Measurements from ENCODE around the gene LITAFD. TPM values are rescaled to one million over a fixed set of nuclear protein-coding genes. Genes with fewer than 3 reads are reported as not detected.

LITAFD gene
- total RNA-seq, 2 experiments from 2014 or later, result not detected

DNA sequence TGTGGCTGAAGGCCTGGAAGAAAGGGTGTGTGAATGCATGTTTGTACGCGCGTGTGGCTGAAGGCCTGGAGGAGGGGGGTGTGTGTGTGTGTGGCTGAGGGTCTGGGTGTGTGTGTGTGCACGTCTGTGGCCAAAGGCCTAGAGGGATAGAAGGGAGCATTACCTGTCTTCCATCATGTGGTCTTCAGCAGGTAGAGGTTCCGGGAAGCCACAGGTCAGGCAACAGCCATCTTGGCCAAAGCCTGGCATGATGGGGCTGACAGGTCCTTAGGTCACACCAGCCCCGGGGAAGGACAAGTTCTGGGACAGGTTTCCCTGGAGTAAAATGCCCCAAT, 5.2 kb downstream of the LITAFD start:
- CTCF ChIA-PET, result no interaction called here
- POLR2A ChIA-PET, result no interaction called here

DNA sequence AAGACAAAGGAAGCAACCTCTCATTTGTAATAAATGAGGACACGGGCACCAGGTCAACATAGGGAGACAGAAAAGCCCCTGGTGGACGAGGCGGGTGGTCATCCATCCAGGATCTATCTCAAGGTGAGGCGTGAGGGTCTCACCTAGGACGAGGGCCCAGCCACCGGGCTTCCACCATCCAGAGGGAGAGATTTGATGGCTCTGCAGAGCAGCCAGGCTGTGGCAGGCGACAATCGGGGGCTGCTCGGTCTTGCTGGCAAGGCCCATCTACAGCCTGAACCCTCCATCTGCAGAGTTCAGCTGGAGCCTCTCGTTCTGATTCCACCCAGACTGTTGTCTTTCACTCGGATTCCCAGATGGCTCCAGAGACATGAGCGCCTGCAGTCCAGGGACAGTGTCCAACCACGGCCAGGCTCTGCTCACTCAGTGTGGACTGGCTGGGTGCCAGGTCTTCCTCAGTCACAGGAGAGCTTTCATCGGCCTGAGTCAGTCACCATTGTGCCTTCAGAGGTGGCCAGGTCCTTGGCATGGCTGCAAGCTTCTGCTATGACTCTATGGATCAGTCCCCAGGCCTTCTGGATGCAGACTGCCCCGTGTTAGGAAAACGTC, 5.9 kb downstream of the LITAFD start:
- POLR2A ChIA-PET, result no interaction called here
- CTCF ChIA-PET, result interaction anchor here (1.1 kb wide), 1 partner anchor 248 kb away, joined by 4 read pairs; no protein-coding TSS in a partner anchor

DNA sequence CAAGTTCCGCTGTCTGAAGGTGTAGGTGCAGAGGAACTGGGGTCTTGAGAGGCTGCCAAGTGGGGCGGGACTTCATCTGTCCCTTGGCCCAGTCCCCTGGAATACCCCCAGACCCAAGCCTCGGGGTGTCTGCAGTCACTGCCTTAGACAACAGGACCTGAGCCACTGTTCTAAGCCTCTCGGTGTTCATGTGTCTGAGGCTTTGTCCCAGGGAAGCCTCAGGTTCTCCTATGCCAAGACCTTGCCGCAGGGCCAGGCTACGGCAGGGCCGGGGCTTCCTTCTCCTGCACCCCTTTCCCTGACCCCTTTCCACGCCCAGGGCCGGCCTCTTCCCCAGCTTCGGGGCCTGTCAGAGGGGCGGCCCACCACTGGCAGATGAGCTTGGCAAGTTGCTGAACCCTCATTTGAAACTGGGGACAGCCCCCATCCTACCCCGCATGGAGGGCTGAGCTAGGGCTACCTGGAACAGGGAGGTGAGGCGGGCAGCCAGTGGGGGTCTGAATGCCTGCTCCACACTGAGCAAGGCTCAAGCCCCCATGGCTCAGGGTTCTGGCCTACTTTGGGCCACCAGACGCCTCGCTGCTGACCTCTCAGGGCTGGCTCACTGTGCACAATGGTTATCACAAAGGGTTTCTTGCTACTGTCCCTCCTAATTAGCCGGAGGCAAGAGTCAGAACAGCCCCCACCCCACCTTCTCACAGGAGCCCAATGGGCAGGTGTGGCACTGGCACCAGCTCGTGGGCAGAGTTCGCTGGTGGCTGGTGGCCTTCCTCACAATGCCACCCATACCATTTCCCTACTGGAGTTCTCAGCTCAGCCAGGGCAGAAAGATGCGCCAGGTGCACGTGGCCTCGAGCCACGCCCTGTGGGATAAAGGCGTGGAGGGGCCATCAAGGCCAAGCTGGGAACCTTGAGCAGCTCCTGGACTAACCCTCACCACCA, 7.1 kb downstream of the LITAFD start:
- CTCF ChIA-PET, result interaction anchor here (0.6 to 1.8 kb wide), 4 partner anchors 9 to 361 kb away, joined by 4 to 8 read pairs (median 6); no protein-coding TSS in a partner anchor
- POLR2A ChIA-PET, result no interaction called here

DNA sequence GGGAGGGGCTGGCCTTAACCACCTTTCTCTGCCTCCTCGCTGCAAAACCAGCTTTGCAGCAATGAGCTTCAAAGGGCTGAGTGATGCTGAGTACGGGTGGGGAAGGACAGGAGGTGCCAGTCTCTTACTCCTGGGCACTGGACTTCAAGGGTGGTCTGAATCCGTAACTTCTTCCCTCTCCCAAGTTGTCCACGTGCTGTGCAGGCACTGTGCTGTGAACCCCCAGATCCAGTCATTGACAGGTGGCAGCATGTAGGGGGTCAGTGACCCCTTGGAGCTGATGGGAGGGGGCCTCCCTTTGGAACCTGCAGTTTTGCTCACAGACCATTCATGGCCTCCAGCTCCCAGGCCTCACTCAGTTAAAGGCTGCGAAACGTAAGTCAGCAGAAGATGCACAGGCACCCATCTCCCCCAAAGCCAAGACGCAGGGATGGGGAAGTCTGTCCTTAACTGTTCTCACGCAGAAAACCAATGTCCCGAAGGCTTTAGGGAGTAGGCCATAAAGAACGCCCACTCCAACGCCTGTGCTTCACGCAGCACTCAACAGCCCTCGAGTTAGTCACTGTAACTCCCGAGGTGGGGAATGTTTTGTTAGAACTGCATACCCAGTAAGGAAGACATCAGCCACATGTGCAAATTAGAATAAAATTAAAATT, 7.9 kb downstream of the LITAFD start:
- CTCF ChIA-PET, result interaction anchor here (1.2 to 1.8 kb wide), 2 partner anchors 10 to 46 kb away, joined by 8 read pairs; no protein-coding TSS in a partner anchor
- POLR2A ChIA-PET, result no interaction called here

DNA sequence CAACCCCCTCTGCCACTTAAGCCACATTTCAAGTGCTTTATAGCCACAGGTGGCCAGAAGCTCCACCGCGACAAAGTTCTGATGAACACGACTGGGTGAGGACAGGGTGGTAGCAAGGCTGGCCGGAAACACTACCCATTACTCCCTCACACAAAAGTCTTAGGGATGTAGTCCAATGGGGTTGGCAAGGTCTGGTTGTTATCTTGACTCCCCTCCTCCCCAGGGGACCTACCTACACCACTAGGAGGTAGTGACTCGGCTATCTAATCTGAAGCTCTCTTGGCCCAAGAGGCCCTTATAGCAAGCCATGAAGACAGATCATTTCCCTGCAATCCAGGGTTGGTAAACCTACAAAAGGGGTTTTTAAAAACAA, 8.4 kb downstream of the LITAFD start:
- ChIA-PET CTCF (interaction anchor here (0.7 to 1.8 kb wide), 3 partner anchors 10 to 230 kb away, joined by 3 to 8 read pairs (median 3); no protein-coding TSS in a partner anchor), POLR2A (no interaction called here)

DNA sequence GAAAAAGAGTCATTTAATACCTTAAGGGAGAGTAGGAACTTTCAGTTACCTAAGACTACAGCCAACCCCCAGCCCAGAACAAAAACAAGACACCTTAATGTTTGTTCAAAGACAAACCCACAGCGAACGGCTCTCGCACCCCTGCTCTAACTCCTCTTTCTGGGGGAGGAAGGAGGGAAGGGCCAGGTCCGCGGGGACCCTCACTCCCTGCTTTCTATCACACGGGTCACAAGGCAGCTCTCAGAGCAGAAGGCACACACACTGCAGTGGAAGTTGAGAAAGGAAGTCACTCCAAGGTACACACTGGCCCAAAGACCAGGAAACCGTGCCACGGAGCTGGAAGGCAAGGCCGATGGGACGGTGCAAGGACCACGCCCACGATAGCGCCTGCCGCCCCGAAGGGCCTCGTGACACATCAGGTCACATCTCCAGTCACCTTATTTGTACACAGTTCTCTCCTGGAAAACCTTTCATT, 10.0 kb downstream of the LITAFD start:
- POLR2A ChIA-PET, result interaction anchor here (0.8 to 0.9 kb wide), 2 partner anchors 23 to 72 kb away, joined by 3 read pairs; partner anchors contain the start of genes CARHSP1 and USP7
- CTCF ChIA-PET, result interaction anchor here (0.9 to 2.4 kb wide), 2 partner anchors 12 to 59 kb away, joined by 4 to 7 read pairs; no protein-coding TSS in a partner anchor

DNA sequence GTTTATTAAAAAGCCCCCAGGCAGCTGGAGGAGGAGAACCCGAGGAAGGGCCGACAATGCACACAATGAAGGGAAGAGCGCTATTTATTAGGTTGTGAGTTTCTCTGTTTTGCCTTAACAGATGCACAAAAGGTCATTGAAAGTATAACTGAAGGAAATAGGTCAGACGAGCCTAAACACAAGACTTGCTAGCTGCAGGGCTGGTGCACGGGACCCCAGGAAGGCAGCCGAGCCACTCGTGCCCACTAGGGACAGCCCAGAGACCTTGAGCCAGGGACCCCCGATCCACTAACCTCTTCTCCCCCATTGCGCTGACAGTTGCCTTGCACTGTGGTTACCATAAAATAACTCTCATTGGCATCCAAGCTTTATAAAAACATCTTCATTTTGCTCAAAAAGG, 11.3 kb downstream of the LITAFD start:
- CTCF ChIA-PET, result interaction anchor here (0.6 to 2.4 kb wide), 2 partner anchors 13 to 140 kb away, joined by 3 to 7 read pairs; no protein-coding TSS in a partner anchor
- POLR2A ChIA-PET, result no interaction called here

DNA sequence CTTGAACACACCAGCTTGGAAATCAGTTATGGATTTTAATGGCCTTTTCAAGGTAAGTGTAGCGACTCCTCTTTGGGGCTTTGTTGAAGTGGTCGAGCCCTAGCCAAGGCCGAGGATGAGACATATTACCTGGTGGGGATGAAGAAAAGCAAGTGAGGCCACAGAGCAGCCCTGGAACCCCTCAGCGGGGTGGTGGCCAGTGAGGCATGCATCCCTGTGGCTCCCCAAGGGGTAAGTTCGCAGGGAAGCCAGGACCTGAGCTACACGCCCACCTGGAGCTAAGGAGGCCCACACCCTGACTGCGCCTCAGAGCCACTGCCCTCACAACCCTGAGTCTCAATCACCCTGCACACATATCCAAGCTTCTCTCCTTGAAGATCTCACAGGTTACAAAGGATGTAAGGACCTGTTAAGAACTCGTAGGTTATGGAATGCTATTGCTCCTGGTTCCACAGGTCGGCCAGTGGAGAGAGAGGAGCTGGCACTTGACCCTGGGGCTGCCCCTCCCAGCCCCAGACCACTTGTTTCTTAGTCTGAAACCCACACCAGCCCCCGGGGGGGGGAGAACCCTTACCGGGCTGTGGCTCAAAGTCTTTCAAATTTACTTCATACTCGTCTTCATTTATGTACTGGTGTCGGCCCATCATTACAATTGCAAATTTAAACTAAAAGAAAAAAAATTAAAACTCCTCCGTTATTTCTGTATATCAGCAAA, 12.0 kb downstream of the LITAFD start:
- POLR2A ChIA-PET, result no interaction called here
- CTCF ChIA-PET, result interaction anchor here (0.8 to 2.4 kb wide), 3 partner anchors 13 to 42 kb away, joined by 4 to 7 read pairs (median 4); no protein-coding TSS in a partner anchor

DNA sequence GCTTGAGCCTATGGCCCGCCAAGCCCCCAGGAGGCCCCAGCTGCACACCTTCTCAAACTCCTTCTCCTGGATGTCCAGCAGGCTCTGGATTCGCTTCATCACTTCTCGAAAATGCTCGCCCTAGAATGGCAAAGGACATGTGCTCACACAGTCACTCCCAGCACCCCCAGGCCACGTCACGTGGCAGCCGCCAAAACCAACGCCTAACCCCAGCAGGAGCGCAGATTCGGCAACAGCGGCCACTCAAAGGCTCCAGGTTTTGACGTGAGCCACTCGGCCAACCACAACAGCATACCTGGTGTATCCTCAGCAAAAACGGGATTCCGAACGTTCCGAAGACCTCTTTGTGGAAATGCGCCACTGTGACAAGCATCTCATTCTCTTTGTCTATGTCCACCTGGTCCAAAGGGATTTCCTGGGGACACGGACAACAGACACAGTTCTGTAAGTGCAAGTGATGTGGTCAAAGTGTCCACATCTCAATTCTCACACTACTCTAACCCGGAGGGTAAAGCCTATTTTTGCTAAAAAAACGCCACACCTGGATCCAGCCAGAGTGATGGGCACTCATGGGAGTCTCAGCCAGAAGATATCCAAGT, 12.7 kb downstream of the LITAFD start:
- POLR2A ChIA-PET, result interaction anchor here (0.6 kb wide), 1 partner anchor 66 kb away, joined by 3 read pairs; no protein-coding TSS in a partner anchor
- CTCF ChIA-PET, result interaction anchor here (0.7 to 1.0 kb wide), 3 partner anchors 13 to 189 kb away, joined by 3 to 4 read pairs (median 4); no protein-coding TSS in a partner anchor

DNA sequence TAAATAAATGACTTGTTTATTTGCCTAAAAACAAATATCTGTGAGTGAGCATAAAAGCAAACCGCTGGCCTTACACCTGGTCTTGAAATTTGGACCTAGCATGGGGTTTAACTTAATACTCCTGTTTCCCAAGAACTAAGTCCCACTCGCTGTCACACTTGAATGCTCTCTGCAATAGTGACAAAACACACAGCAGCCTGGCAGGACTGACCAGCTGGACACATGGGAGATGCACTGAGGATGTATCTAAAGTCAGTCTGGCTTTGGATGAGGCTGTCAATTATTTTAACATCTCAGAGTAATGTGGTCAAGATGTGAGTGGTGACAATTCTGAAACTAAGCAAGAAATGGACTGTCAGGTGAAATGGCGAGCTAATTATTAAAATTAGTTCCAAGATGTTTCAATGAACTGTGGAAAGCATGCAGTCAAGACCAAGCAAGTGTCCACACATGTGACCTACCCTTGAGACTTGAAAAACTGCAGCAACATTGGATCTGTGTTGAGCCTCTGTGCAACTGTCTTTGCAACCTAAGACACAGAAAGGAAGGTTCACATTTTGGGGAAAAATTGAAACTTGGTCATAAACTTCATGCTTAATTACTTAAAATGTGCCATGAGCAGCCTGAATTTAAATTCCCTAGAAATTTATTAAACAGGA, 16.6 kb downstream of the LITAFD start:
- CTCF ChIA-PET, result interaction anchor here (1.3 kb wide), 1 partner anchor 37 kb away, joined by 4 read pairs; no protein-coding TSS in a partner anchor
- POLR2A ChIA-PET, result no interaction called here

DNA sequence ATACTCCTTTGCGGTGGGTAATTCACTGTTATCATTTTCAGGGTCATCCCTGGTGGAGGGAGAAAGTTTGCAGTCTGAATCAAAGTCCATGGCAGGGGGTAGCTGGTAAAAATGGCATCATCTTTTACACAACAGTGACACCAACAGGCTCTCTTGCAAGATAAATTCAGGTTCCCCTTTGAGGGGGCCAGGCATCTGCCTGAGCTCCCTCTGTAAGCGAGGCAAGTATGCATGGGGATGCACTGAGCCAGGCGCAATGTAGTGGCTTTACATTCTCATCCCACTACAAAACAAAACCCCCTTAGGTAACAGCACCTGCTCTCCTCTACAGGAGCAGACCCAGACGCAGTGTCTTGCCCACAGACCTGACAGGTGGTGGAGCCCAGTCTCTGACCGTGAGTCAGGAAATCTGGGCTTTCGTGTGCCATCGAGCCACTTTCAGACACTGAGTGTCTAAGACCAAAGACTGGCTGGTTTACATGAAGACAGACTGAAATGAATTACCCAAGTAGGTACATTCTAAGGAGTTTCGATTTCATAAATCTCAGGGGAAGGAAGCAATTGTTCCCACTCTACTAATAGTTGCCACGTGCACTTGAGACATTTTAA, 17.7 kb downstream of the LITAFD start:
- ChIA-PET CTCF (interaction anchor here (2.3 to 2.5 kb wide), 2 partner anchors 37 to 109 kb away, joined by 6 to 10 read pairs; no protein-coding TSS in a partner anchor), POLR2A (no interaction called here)

DNA sequence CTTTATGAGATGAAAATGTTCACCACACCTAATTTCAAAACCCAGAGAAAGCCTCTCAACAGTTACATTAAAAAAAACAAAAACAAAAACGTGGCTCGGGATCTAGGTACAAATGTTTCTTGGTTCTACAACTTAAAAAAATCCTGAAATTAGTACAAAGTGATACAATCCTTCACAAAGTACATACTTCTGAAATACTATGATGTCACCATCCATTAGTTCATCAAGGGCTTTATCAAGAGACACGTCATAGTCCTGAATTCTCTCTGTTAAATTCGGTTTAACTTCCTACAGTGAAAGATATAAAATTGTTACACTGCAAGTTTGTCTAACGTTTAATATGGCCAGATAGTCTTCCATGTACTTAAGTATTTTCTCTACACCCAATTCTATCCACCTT, 18.2 kb downstream of the LITAFD start:
- CTCF ChIA-PET, result interaction anchor here (0.7 to 2.5 kb wide), 3 partner anchors 36 to 109 kb away, joined by 3 to 10 read pairs (median 6); no protein-coding TSS in a partner anchor
- POLR2A ChIA-PET, result no interaction called here

DNA sequence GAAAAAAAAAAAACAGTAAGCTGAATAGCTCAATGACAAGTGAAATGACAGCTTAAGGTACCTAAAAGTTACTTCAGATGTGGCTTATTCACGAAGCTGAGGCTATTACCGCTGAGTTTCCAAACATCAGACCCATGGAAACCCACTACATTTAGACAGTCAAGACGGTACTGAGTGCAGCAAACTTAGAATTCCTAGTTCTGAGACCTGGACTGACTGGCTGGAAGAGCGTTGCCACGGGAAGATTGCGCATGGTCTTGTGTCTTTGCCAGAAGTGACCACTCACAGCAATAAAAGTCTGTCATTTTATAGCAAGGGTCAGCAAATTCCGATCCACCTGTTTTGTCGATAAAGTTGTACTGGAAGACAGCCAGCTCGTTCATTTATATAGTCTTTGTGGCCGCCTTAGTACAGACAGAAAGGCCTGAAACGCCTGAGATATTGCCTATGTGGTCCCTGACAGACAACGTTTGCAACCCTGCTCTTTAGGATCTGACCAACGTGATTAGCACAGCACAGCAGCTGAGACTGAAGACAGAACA, 19.2 kb downstream of the LITAFD start:
- POLR2A ChIA-PET, result no interaction called here
- CTCF ChIA-PET, result interaction anchor here (1.6 to 2.5 kb wide), 3 partner anchors 21 to 107 kb away, joined by 5 to 10 read pairs (median 6); no protein-coding TSS in a partner anchor

DNA sequence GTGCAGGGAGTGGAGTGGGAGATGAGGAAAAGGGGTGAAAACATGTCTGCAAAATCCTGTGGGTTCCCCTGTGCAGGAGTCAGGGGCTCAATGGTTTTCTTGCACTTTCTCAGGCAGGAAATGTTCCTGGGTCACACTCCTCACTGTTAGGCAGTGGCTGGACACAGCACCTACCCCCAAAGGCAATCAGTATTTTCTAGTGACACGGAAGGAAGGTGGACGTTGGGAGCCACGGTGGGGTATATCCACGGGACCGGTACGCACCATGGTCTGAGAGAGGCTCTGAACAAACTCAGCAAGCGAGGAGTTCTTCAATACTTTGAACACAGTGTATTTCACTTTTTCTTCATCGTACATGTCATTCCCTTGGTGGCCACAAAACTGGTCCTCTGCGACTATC, 20.9 kb downstream of the LITAFD start:
- POLR2A ChIA-PET, result no interaction called here
- CTCF ChIA-PET, result no interaction called here

DNA sequence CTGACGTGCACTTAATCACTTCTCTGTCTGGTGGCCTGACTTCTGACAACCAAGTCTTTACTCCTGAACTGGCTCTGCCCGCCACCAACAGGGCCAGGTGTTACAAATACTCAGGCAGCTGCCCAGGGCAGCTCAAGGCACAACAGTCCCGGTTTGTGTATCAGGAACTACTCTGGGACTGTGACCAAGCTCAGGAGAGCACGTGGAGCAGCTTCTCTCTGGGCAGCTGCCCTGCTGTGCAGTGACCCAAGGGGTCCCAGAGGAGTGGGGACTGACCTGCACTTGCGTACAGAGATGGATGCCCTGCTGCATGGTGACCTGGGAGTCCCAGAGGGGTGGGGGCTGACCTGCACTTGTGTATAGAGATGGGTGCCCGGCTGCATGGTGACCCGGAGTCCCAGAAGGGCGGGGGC, 21.9 kb downstream of the LITAFD start:
- CTCF ChIA-PET, result interaction anchor here (1.7 kb wide), 1 partner anchor 33 kb away, joined by 5 read pairs; no protein-coding TSS in a partner anchor
- POLR2A ChIA-PET, result no interaction called here

DNA sequence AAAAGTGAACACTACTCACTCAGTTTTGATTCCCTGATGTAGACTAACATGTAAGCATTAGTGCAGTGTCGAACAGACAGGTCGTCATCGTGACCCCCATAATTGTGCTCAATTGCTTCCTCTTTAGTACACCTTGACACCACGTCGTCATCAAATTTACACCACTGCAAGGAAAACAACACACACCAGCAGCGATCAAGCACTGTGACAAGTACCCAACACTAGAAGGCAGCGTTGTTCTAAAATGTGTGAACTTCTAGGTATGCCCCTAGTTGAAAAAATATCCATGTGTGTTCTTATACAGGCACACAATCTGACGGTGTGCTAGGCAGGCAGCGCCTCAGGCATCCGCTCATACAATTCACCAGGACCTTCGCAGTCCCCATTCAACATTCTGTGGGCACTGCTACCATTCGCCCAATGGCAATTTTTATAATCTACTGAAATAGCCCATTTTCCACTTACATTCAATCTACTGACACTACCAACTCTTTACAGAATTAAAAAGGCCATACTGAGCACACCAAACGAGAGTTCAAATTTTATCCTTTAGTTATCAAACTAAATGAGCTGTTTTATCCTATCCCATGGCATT, 23.1 kb downstream of the LITAFD start:
- POLR2A ChIA-PET, result no interaction called here

More for the DNA sequence above, 23.1 kb downstream of the LITAFD start:
- CTCF ChIA-PET, result interaction anchor here (1.0 to 1.4 kb wide), 2 partner anchors 31 to 109 kb away, joined by 3 to 6 read pairs; no protein-coding TSS in a partner anchor

All from activated CD8-positive, alpha-beta memory T cell treated with anti-CD3 and anti-CD28 coated beads for 36 hours (primary cell).